Gastroesophageal sphincter (tissue), 4 donors: ENCODE measurements around the gene ATP2C1. TPM values are rescaled to one million over a fixed set of nuclear protein-coding genes. Genes with fewer than 3 reads are reported as not detected.

Source experiments
- ATAC-seq: fragments of 150-250 bp; one replicate; pipeline ENCODE4 v1.9.1; 2016; ENCODE audit warnings: mild to moderate bottlenecking, moderate library complexity
- H3K27ac ChIP-seq, 4 donors: fragments of 200-600 bp; sonication (generic) in 3 of 4; 1 replicate in 3 of 4; 2 replicates in 1 of 4; pipeline ENCODE4 v1.5.1; 2016 to 2019
- H3K27me3 ChIP-seq: fragments of 200-600 bp; sonication (generic); one replicate; pipeline ENCODE4 v1.5.1; 2019
- H3K36me3 ChIP-seq, 2 donors: fragments of 200-600 bp; sonication (generic); one replicate each; pipeline ENCODE4 v1.5.1; 2019; ENCODE audit warnings: control low read depth in 1 of 2
- H3K4me1 ChIP-seq, 3 donors: fragments of 200-600 bp; sonication (generic); 1 replicate in 2 of 3; 2 replicates in 1 of 3; pipeline ENCODE4 v1.5.1; 2016 to 2019; ENCODE audit warnings: control low read depth in 2 of 3
- H3K4me3 ChIP-seq, 2 donors: fragments of 200-600 bp; sonication (generic); one replicate each; pipeline ENCODE4 v1.5.1; 2019; ENCODE audit warnings: mild to moderate bottlenecking in 1 of 2, moderate library complexity in 1 of 2
- H3K9me3 ChIP-seq, 3 donors: fragments of 200-600 bp; sonication (generic); one replicate each; pipeline ENCODE4 v1.5.1; 2017 to 2019; ENCODE audit warnings: control low read depth in 2 of 3
- CTCF ChIP-seq, 4 experiments: fragments of 200-600 bp in 2 of 4; fragments of 450-650 bp in 2 of 4; sonication (generic) in 1 of 4; IDR thresholded peaks; one replicate each; pipeline ENCODE4 v1.5.1; 2017 to 2019; ENCODE audit warnings: antibody characterized with exemption in 4 of 4, mild to moderate bottlenecking in 2 of 4, moderate library complexity in 2 of 4
- EP300 ChIP-seq: sonication (generic); formaldehyde crosslinking; IDR thresholded peaks from one replicate; pipeline ENCODE4 v1.6.1; 2017; ENCODE audit warnings: antibody characterized with exemption, mild to moderate bottlenecking
- POLR2A ChIP-seq, 2 donors: fragments of 450-650 bp; IDR thresholded peaks; one replicate each; pipeline ENCODE4 v1.6.1; 2017; ENCODE audit warnings: antibody characterized with exemption in 2 of 2, mild to moderate bottlenecking in 2 of 2, moderate library complexity in 1 of 2
- POLR2AphosphoS5 ChIP-seq: sonication (generic); formaldehyde crosslinking; IDR thresholded peaks from one replicate; pipeline ENCODE4 v1.6.1; 2017; ENCODE audit warnings: antibody characterized with exemption
- WGBS, 2 donors: methylation state at CpG; one replicate each; pipeline ENCODE4 v1.1.5; 2018; ENCODE audit warnings: low coverage in 1 of 2; 5-methylcytosine and 5-hydroxymethylcytosine counted together
- total RNA-seq, 4 donors: library from RNA; depleted of rRNA; stranded (reverse); fragments of >200 nt; gene quantifications; one replicate each; pipeline ENCODE4 v1.1.0, GENCODE V29; 2016

Gene ATP2C1
- 10 to 100 TPM; 36.7 to 56.6 (median 44.8) TPM for total RNA-seq

- TF ChIP-seq CTCF (IDR thresholded peaks at IDR 0.05) (peak in 3 of 4 experiments; percentile 5 to 25 (median 6)), EP300 (no peak), POLR2AphosphoS5 (peak; percentile 97), POLR2A (IDR thresholded peaks at IDR 0.05) (peak; percentile 82 to 92)
- no peaks in the 10 kb centered on the region for H3K36me3 ChIP-seq
- H3K4me1 ChIP-seq = peaks cover 0 to 46% (median 8%) of the 10 kb centered on the region in 3 donors
- no peaks in the 10 kb centered on the region for H3K9me3 ChIP-seq
- peak within 1 kb of the TSS; percentile 80 to 81 for H3K4me3 ChIP-seq
- ATAC-seq = peak; percentile 98
- no CpG with 5 or more reads among the region's 69 CpGs for WGBS, 2 donors
- H3K27ac ChIP-seq = peak within 1 kb of the TSS; percentile 91 to 98 (median 94)
- H3K27me3 ChIP-seq = no peaks in the 10 kb centered on the region
Observed at GRCh38 chr3:130893376-130894129, at the start of gene ATP2C1. ATP2C1 (plus strand) TSS chr3:130894084; CDS start chr3:130894770, 686 bp downstream.

- ATAC-seq = no peak
- peaks cover 0 to 31% (median 0%) of the 10 kb centered on the region in 3 donors for H3K4me1 ChIP-seq
- H3K4me3 ChIP-seq = no peak overlapping the region
- no peaks in the 10 kb centered on the region for H3K27me3 ChIP-seq
- no peaks in the 10 kb centered on the region for H3K9me3 ChIP-seq
- H3K27ac ChIP-seq = no peak overlapping the region
- no peaks in the 10 kb centered on the region for H3K36me3 ChIP-seq
- WGBS, 2 donors = 25 to 67% methylated on average over 1 of the region's 1 CpG
- TF ChIP-seq CTCF (IDR thresholded peaks at IDR 0.05) (no peak), EP300 (no peak), POLR2AphosphoS5 (no peak), POLR2A (IDR thresholded peaks at IDR 0.05) (no peak)
Observed at GRCh38 chr3:130844462-130844861, 49.4 kb upstream of the ATP2C1 start.

- TF ChIP-seq EP300 (no peak), POLR2A (IDR thresholded peaks at IDR 0.05) (no peak), CTCF (IDR thresholded peaks at IDR 0.05) (no peak), POLR2AphosphoS5 (no peak)
- H3K4me3 ChIP-seq = no peak overlapping the region
- no peak for ATAC-seq
- no peak overlapping the region for H3K27ac ChIP-seq
- H3K27me3 ChIP-seq = no peaks in the 10 kb centered on the region
- no peaks in the 10 kb centered on the region for H3K9me3 ChIP-seq
- peaks cover 0 to 39% (median 2%) of the 10 kb centered on the region in 3 donors for H3K4me1 ChIP-seq
- WGBS, 2 donors = 67 to 80% methylated on average over 1 of the region's 1 CpG
- H3K36me3 ChIP-seq = no peaks in the 10 kb centered on the region
Observed at GRCh38 chr3:130846181-130846580, 47.7 kb upstream of the ATP2C1 start.

GRCh38 chr3:130849091-130849552 lies 44.8 kb upstream of the ATP2C1 start:
- WGBS, 2 donors = 60% methylated on average over 1 of the region's 1 CpG; no CpG with 5 or more reads in 1 of the 2 donors
- no peaks in the 10 kb centered on the region for H3K36me3 ChIP-seq
- H3K4me1 ChIP-seq = peaks cover 0 to 38% (median 2%) of the 10 kb centered on the region in 3 donors
- H3K4me3 ChIP-seq = no peak overlapping the region
- TF ChIP-seq POLR2AphosphoS5 (no peak), CTCF (IDR thresholded peaks at IDR 0.05) (no peak), POLR2A (IDR thresholded peaks at IDR 0.05) (no peak)
- ATAC-seq = no peak
- no peaks in the 10 kb centered on the region for H3K9me3 ChIP-seq
- no peaks in the 10 kb centered on the region for H3K27me3 ChIP-seq
- H3K27ac ChIP-seq = no peak overlapping the region
